GM19351 (cell line): ENCODE measurements around the gene RECQL5.

Source experiments
- ATAC-seq: cut with Tn5 transposase; IDR thresholded peaks from one replicate; pipeline ENCODE4 v1.9.1; 2021; ENCODE audit warnings: mild to moderate bottlenecking, moderate library complexity; ENCODE audit not compliant: unreplicated experiment

The RECQL5 gene

GRCh38 chr17:75666959-75667790 lies at the start of gene RECQL5, which contains the start of gene SAP30BP:
TSS of gene RECQL5 (minus strand) at chr17:75667154. CDS start at chr17:75666557, 597 bp downstream.
TSS of gene SAP30BP (plus strand) at chr17:75667338. CDS start at chr17:75667373, 35 bp downstream.
- peak; percentile 71 for ATAC-seq

GRCh38 chr17:75712446-75712845 lies 45.5 kb upstream of the RECQL5 start:
- ATAC-seq = no peak

GRCh38 chr17:75707079-75707571 lies 40.2 kb upstream of the RECQL5 start:
- ATAC-seq = no peak

- ATAC-seq = no peak
Measured at GRCh38 chr17:75706042-75706728, 39.2 kb upstream of the RECQL5 start.

- ATAC-seq = no peak
Measured at GRCh38 chr17:75704963-75705875, 38.3 kb upstream of the RECQL5 start.

- no peak for ATAC-seq
Measured at GRCh38 chr17:75703591-75703990, 36.6 kb upstream of the RECQL5 start.

GRCh38 chr17:75703191-75703590 lies 36.2 kb upstream of the RECQL5 start:
- ATAC-seq = no peak

GRCh38 chr17:75701288-75701687 lies 34.3 kb upstream of the RECQL5 start:
- no peak for ATAC-seq

- no peak for ATAC-seq
Measured at GRCh38 chr17:75698659-75699058, 31.7 kb upstream of the RECQL5 start.

- ATAC-seq = no peak
Measured at GRCh38 chr17:75697651-75698291, 30.8 kb upstream of the RECQL5 start.

- ATAC-seq = no peak
Measured at GRCh38 chr17:75695830-75696271, 28.9 kb upstream of the RECQL5 start.

GRCh38 chr17:75695141-75695829 lies 28.3 kb upstream of the RECQL5 start:
- ATAC-seq = no peak

GRCh38 chr17:75694536-75694935 lies 27.6 kb upstream of the RECQL5 start:
- ATAC-seq = no peak

GRCh38 chr17:75693500-75694481 lies 26.8 kb upstream of the RECQL5 start:
- no peak for ATAC-seq

- ATAC-seq = no peak
Measured at GRCh38 chr17:75692976-75693375, 26.0 kb upstream of the RECQL5 start.

GRCh38 chr17:75691801-75692626 lies 25.1 kb upstream of the RECQL5 start:
- no peak for ATAC-seq

- no peak for ATAC-seq
Measured at GRCh38 chr17:75691371-75691791, 24.4 kb upstream of the RECQL5 start.

GRCh38 chr17:75689441-75689873 lies 22.5 kb upstream of the RECQL5 start:
- no peak for ATAC-seq
